Activated naive CD8-positive, alpha-beta T cell treated with anti-CD3 and anti-CD28 coated beads, Interleukin-2, amount 50 U/mL, for 16 hours (primary cell): Measurements from ENCODE around the gene P3H4.
"Not testable (repeated sequence)": the region's sequence is repeated elsewhere in the genome, so short reads cannot be mapped to it uniquely, and the experiment has no call there.

Experiments used
- DNase-seq: peaks from one replicate; pipeline ENCODE4 v3.0.0-alpha.2; 2020; ENCODE audit warnings: low read depth, low spot score

The P3H4 gene

DNA sequence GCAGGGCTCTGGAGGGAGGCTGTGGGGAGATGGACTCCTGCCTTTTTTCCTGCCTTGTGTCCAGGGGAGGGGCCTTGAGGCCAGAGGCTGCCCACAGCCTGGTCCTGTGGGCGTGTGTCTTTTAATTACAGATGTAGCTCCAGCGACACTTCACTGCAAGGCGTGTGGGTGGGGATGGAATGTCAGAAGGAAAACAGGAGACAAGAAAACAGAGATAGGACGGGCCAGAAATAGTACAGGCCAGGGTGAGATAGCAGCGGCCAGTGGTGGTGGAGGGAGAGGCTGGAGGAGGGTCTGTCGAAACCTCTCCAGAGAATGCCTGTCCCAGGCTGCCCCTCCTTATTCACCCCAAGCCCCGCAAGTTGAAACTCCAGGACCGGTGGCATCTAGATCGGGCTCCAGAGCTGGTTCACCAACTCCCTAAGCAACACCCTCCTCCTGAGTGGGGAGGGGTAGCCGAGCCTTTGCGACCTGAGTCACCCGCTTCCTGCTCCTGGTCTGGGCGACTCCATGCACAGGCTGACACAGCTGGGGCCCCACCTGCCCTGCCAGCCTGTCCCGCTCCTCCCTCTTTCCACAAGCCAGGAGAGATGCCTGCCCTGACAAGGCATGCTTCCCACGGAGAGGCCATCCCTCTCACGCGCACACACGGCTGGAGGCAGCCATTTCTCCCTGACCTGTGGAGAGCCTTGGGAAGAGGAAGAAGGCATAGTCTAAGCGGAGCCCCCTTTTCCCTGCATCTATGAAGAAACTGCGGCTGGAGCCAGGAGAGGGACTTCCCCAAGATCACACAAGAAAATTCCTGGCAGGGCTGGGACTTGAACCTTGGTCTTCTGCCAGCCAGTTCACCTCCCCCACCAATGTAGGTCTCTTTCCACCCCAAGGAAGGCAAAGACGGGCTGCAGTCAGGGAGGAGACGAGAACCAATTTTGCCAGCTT, 18.6 kb downstream of the P3H4 start:
- DNase-seq, result no peak

DNA sequence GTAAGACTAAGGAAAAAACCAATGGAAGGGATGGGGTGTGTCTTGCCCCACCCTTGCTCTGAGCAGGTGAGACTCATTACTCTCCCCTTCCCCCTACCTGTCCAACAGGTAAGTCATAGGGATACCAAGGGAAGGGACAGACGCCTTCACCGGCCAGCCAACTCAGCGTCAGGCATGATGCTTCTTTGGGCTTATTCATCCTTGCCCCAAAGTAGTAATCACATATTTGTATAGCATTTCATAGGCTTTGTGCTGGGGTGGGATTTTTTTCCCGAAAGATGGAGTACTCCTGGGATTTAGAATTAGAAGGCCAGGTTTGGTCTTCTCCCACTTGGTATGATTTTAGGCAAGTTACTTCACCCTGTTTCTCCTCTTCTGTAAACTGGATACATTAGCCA, 24.7 kb downstream of the P3H4 start:
- no peak for DNase-seq

DNA sequence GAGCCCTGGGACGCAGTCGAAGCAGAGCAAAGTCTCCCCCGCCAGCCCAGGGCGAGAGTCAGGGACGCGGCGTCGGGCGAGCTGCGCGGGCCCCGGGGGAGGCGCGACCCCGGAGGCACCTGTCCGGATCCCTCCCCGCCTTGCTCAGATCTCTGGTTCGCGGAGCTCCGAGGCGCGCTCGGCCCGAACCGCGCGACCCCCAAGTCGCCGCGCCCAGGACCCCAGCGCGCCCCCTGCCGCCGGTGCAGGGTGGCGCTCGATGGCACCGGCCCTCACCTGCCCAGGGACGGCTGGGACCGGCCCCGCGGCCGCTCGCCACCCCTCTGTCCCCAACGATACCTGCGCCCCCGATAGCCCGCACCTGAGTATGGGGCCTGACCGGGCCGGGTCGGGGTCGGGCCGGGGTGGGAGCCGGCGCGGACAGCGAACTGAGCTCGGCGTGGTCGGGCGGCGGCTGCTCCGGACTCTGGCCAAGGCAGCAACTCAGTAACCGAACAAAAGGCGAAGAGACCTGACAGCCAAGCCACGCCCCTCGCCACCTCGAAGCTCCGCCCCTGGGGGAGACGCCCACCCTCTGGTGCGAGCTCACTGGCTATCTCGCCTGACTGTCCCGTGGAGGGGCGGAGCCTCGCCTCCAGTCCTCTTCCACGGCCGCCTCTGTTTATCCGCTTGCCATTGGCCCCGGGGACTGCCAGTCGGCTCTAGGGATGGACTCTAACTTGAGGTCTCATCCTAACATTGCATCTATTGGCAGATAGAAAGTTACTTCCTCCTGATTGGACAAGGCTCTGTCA, 25.3 kb downstream of the P3H4 start, which contains the start of gene JUP:
JUP (minus strand) TSS at position 485 of the 794 bp plus-strand sequence. CDS start 14,857 bp downstream, outside the sequence.
- peak; percentile 83 for DNase-seq

DNA sequence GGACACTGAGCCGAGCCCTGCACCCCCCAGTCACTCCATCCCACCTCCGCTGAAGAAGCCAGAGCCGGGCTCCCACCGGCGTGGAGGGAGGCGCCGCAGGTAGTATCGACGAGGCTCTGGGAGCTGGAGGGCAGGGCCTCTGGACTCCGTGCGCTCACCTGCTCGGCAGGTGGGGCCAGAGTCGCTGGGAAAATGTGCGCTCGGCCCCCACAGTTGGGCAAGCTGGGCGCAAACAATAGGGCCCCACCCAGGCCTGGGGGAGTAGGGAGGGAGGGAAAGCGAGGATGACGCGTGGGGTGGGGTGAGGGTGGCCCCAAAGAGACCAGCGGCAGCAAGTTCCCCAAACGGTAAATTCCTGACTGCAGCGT, 25.9 kb downstream of the P3H4 start:
- no peak for DNase-seq

DNA sequence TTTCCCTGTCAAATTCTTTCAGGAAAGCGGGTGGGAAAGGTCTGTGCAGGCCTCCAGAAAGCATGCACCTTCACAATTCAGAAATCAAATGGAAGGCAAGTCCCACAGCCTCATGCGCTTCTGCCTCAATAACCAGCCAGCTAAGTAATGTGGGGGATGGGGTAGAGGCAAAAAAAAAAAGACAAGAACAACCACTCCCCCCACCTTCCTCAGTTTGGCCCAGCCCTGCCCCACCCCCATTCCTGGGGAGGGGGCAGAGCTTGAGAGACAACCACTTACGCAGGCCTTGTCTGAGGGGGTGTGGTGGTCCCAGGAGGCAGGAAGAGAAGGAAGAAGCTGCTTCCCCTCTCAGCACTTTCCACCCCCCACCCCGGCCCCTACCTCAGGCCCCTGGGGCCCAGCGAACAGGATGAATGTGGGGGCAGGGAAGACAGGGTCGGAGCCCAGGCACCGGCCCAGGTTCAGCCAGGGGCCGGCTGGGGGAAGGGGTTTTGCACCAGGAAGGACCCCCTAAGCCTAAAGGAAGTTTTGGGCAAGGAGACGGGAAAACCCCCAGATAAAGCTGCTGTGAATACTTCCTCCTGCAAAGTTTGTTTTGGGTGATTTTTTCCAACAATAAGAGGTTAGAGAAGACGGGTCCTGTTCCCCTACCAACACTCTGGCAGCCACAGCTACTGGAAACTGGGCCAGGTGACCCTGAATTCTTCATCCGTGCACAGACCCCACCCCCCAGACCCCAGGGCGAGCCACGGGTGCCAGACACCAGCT, 26.5 kb downstream of the P3H4 start:
- DNase-seq, result no peak

DNA sequence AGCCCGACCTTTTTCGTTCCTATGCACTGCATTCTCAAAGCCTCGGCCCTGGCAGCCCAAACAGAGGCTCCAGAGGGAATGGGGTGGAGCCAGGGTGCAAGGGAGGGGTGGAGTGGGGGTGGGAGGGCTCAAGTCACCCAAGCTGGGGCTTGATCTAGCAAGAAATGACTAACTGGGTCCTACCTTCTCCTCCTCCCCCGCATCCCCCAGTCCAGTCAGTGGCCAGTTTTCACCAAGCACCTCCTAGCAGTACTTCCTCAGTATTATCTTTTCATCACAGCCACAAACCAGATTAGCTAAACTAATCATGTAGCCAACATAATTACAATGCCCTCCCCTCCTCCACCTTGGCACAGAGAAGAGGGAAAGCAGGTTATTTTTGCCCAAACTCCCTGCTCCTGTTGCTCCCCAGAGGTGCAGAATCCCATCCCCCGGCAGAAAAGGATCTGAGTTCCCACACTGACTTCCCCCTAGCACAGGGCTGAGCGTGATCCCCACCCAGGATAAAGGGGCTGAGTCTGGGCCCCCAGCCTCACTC, 27.5 kb downstream of the P3H4 start:
- DNase-seq, result no peak

DNA sequence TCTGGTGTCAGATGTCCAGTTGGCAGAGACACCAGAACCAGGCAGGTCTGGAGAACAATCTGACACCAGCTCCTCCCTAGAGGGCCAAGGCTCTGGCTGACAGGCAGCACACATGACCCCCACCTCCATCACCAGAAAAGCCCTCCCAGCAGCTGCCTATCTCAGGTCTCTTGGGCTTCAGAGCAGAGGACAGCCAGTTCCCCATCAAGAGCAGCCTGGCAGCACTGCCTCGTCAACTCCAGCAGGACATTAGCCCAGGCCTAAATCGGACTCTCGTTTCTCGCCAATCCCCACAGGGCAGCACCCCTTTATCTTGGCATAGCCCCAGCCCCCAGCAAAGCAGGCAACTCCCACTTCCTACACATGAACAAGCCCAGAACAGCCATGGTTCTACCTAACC, 29.6 kb downstream of the P3H4 start:
- no peak for DNase-seq

GRCh38 chr17:41781404-41782110, 30.2 kb downstream of the P3H4 start:
- no peak for DNase-seq

- DNase-seq, result no peak
Measured at GRCh38 chr17:41779954-41780353, 31.8 kb downstream of the P3H4 start.

DNA sequence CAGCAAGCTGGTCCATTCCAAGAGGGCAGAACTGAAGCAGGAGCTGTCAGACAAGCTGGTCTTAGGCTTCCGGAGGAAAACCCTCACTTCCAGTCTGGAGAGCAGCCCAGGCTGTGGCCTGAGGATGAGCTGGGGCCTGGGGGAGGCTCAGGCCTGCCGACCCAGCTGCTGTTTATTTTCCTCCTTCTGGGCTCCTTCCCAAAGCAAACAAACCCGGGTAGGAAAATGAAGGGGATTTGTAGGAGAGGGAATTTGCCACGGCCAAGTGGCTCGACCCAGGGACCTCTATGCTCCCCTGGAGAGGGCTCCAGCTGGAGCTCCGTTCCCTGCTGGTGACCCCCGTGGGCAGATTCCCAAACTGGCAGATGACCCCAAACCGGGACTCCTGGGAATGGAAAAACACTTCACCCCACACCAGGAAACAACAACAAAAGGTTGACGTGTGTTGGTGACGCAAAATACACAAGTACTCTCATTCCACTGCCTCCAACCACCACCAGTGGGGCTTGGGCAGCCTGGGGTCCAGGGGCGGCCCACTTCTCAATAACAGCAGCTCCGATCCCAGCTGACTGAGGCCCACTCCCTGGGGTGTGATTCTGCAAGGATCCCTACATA, 34.1 kb downstream of the P3H4 start:
- DNase-seq, result no peak

DNA sequence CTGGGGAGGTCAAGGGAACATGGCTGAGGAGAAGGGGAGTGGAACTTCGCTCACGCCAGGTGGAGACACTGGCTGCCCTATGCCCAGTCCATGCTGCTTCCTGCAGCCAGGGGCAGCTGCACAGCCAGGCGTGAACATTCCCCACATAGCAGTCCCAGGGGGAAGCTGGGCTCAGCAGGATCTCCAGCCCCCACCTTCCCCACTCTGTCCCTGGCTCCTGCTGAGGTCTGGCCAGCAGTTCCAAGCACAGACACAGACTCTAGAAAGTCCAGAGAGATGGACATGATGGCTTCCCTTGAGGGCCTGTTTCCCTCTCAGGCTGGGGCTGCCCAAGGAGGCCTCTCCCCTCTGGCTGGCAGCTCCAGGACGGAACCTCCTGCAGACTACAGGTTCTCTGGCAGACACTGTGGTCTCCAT, 34.6 kb downstream of the P3H4 start:
- no peak for DNase-seq

GRCh38 chr17:41776262-41776900, 35.4 kb downstream of the P3H4 start:
- not testable (repeated sequence) for DNase-seq

GRCh38 chr17:41775394-41776226, 36.1 kb downstream of the P3H4 start:
- no peak for DNase-seq

DNA sequence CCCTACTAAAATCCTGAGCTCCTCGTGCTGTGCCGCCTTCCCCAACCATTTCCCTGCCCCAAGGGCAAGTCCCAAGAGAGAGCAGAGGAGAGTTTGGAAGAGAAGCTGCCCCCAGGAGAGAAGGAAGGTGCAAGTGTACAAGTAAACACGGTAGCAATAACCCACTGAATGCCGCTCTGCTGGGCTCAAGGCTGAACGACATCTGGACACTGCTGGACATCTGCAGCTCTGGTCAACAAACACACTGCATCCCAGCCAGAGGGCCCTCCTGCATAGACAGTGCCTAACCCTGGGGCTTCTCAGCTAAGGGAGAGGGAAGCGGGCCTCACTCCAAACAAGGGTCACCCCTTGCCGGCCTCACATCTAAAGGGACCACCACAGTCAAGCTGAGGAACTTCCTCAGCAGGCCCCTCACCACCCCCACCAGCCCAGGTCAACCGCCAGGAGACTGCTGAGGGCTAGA, 38.0 kb downstream of the P3H4 start:
- no peak for DNase-seq

GRCh38 chr17:41773190-41773588, 38.6 kb downstream of the P3H4 start:
- no peak for DNase-seq

DNA sequence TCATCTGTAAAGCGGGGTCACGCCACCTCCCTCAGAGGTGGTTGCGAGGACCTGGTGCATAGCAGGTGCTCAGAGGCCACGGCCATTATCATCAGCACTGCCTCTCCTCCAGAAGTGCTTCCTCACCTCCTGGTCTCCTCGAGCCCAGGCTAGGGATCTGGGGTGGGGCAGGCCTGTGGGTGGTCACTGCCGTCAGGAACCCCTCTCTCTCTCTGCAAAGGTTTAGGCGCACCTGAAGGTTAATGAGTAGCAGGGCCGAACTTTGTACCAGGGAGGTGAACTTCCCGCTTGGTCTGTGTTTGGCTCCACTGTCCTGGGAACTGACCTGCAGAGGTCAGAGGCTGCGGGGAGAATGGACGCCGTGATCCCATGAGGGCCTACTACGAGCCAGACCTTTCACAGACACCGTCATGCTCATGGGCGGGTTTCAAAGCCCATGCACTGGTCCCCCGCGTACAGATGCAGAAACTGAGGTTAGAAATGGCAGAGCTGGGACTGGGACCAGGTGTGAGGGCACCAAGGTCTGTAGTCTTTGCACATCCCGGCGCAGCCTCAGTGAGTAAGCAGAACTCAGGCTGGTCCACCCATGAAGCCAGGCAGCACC, 39.1 kb downstream of the P3H4 start:
- DNase-seq, result no peak

DNA sequence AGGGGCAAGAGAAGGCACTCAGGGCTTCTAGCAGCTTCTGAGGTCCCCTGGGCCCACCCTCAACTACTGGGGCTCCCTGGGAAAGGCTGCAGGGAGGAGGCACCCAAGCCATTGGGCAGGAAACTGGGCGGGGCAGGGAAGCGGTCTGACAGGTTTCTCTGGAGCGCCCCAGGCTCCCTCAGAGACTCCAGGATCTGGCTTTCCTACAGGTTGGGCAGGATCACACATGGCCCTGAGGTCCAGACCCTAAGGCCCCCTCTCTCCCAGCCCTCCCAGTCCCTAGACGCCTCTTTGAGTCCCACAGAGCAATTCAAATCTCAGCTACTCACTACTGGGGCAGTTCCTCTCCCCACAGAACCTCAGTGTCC, 39.5 kb downstream of the P3H4 start:
- no peak for DNase-seq

- no peak for DNase-seq
Measured at GRCh38 chr17:41771389-41772206, 40.2 kb downstream of the P3H4 start.
